H1 (cell line): ENCODE measurements around the gene GID4. TPM values are rescaled to one million over a fixed set of nuclear protein-coding genes. Genes with fewer than 3 reads are reported as not detected.

Source experiments
- CTCF ChIA-PET: fragments of 300-600 bp; sonication (Branson Sonifier 250); formaldehyde crosslinking; loops from one replicate; lab custom pipeline; 2021; ENCODE audit not compliant: partially characterized antibody; lab: Charles Lee
- POLR2A ChIA-PET: fragments of 300-600 bp; sonication (Branson Sonifier 250); formaldehyde crosslinking; loops from one replicate; lab custom pipeline; 2021; ENCODE audit warnings: inconsistent platforms; ENCODE audit not compliant: partially characterized antibody; lab: Charles Lee
- DNase-seq, 2 experiments: peaks; one replicate each; pipeline versions ENCODE4 v3.0.0 to v3.0.0-alpha.2; 2010 to 2022; ENCODE audit warnings: low spot score in 2 of 2, low read depth in 1 of 2, mixed read lengths in 1 of 2
- FAIRE-seq: peaks from 2 replicates; lab custom pipeline; 2011; peaks lifted over from hg19 to GRCh38; lab: Jason Lieb, UNC
- H2AFZ ChIP-seq: 2 replicates; pipeline ENCODE4 v1.8.1; 2012; ENCODE audit warnings: low read length, inconsistent platforms
- H2AK5ac ChIP-seq: 2 replicates; pipeline ENCODE4 v1.6.1; 2013; ENCODE audit warnings: low read depth, low read length
- H2BK120ac ChIP-seq: replicated peaks from 2 replicates; pipeline ENCODE3; 2013; ENCODE audit warnings: low read depth, low read length, inconsistent platforms
- H2BK12ac ChIP-seq: 2 replicates; pipeline ENCODE4 v1.6.1; 2013; ENCODE audit warnings: low read depth, low read length
- H2BK15ac ChIP-seq: 2 replicates; pipeline ENCODE4 v1.6.1; 2013; ENCODE audit warnings: low read length
- H2BK20ac ChIP-seq: 2 replicates; pipeline ENCODE4 v1.6.1; 2013; ENCODE audit warnings: low read length
- H2BK5ac ChIP-seq: 2 replicates; pipeline ENCODE4 v1.6.1; 2013; ENCODE audit warnings: low read depth, low read length
- H3K14ac ChIP-seq: 2 replicates; pipeline ENCODE4 v1.6.1; 2013; ENCODE audit warnings: inconsistent platforms; ENCODE audit not compliant: insufficient read length
- H3K18ac ChIP-seq: 2 replicates; pipeline ENCODE4 v1.6.1; 2013; ENCODE audit warnings: low read length; ENCODE audit errors: extremely low read depth
- H3K23ac ChIP-seq: 2 replicates; pipeline ENCODE4 v1.6.1; 2013; ENCODE audit warnings: inconsistent platforms; ENCODE audit not compliant: insufficient read length
- H3K23me2 ChIP-seq: 2 replicates; pipeline ENCODE4 v1.6.1; 2013; ENCODE audit warnings: low read depth, low read length
- H3K27ac ChIP-seq: 2 replicates; pipeline ENCODE4 v1.6.1; 2011; ENCODE audit warnings: low read depth, low read length, inconsistent platforms
- H3K27me3 ChIP-seq, 4 experiments: replicated peaks in 1 of 4; 1 replicate in 1 of 4; 2 replicates in 3 of 4; pipeline versions ENCODE4 v1.6.1 to v1.8.1; 2011 to 2013; ENCODE audit warnings: low read length in 3 of 4, mild to moderate bottlenecking in 3 of 4, inconsistent platforms in 2 of 4, mixed read lengths in 2 of 4, moderate library complexity in 1 of 4; ENCODE audit not compliant: control insufficient read depth in 3 of 4, insufficient read depth in 3 of 4; ENCODE audit errors: extremely low read depth in 1 of 4
- H3K36me3 ChIP-seq, 4 experiments: 2 replicates each; pipeline versions ENCODE4 v1.6.1 to v1.8.1; 2011 to 2013; ENCODE audit warnings: mild to moderate bottlenecking in 4 of 4, low read length in 3 of 4, moderate library complexity in 2 of 4, control low read depth in 1 of 4, inconsistent platforms in 1 of 4; ENCODE audit not compliant: insufficient read depth in 4 of 4, control insufficient read depth in 2 of 4
- H3K4ac ChIP-seq: replicated peaks from 2 replicates; pipeline ENCODE3; 2013; ENCODE audit warnings: low read length, low read depth, mixed read lengths, inconsistent platforms; ENCODE audit not compliant: insufficient read length
- H3K4me1 ChIP-seq, 4 experiments: replicated peaks in 1 of 4; 1 replicate in 1 of 4; 2 replicates in 3 of 4; pipeline versions ENCODE4 v1.6.1 to v1.8.1; 2011 to 2013; ENCODE audit warnings: low read length in 3 of 4, inconsistent platforms in 2 of 4, mixed read lengths in 1 of 4; ENCODE audit not compliant: insufficient read depth in 4 of 4, control insufficient read depth in 3 of 4
- H3K4me2 ChIP-seq, 2 experiments: 2 replicates each; pipeline versions ENCODE4 v1.6.1 to v1.8.1; 2011 to 2013; ENCODE audit warnings: low read depth in 2 of 2, low read length in 2 of 2, control low read depth in 1 of 2, inconsistent platforms in 1 of 2, mild to moderate bottlenecking in 1 of 2; ENCODE audit not compliant: insufficient read depth in 1 of 2
- H3K4me3 ChIP-seq, 4 experiments: fragments of 200-600, 300-600 bp in 1 of 4; sonication (generic), shearing (Covaris generic), sonication (Bioruptor Twin) in 1 of 4; 2 replicates each; pipeline versions ENCODE4 v1.5.1 to v1.8.1; 2011 to 2016; ENCODE audit warnings: low read length in 4 of 4, low read depth in 3 of 4, control low read depth in 2 of 4, inconsistent platforms in 2 of 4, mild to moderate bottlenecking in 2 of 4, mixed read lengths in 1 of 4, moderate library complexity in 1 of 4; ENCODE audit not compliant: insufficient read depth in 2 of 4; ENCODE audit errors: extremely low read depth in 1 of 4
- H3K56ac ChIP-seq: replicated peaks from 2 replicates; pipeline ENCODE3; 2013; ENCODE audit warnings: low read depth, mild to moderate bottlenecking, mixed read lengths, low read length, inconsistent platforms; ENCODE audit not compliant: insufficient read length
- H3K79me1 ChIP-seq: 2 replicates; pipeline ENCODE4 v1.6.1; 2013; ENCODE audit warnings: low read depth, low read length, control low read depth
- H3K79me2 ChIP-seq, 2 experiments: 2 replicates each; pipeline versions ENCODE4 v1.6.1 to v1.8.1; 2012 to 2013; ENCODE audit warnings: low read length in 2 of 2, mild to moderate bottlenecking in 2 of 2, inconsistent platforms in 1 of 2; ENCODE audit not compliant: insufficient read depth in 2 of 2, control insufficient read depth in 1 of 2
- H3K9ac ChIP-seq, 4 experiments: replicated peaks in 1 of 4; 1 replicate in 1 of 4; 2 replicates in 3 of 4; pipeline versions ENCODE4 v1.6.1 to v1.8.1; 2011 to 2013; ENCODE audit warnings: low read depth in 3 of 4, low read length in 3 of 4, control low read depth in 2 of 4, mild to moderate bottlenecking in 2 of 4, moderate library complexity in 2 of 4, inconsistent platforms in 1 of 4; ENCODE audit errors: extremely low read depth in 1 of 4
- H3K9me3 ChIP-seq, 2 experiments: 2 replicates each; pipeline versions ENCODE4 v1.6.1 to v1.8.1; 2012 to 2013; ENCODE audit warnings: mild to moderate bottlenecking in 2 of 2, moderate library complexity in 2 of 2, control low read depth in 1 of 2, inconsistent platforms in 1 of 2, low read depth in 1 of 2, low read length in 1 of 2, mixed read lengths in 1 of 2; ENCODE audit not compliant: insufficient read depth in 2 of 2
- H4K20me1 ChIP-seq, 2 experiments: replicated peaks in 1 of 2; 2 replicates each; pipeline versions ENCODE3 to v1.8.1; 2011 to 2013; ENCODE audit warnings: inconsistent platforms in 2 of 2, low read length in 2 of 2, mild to moderate bottlenecking in 1 of 2; ENCODE audit not compliant: insufficient read depth in 2 of 2, control insufficient read depth in 1 of 2
- H4K5ac ChIP-seq: 2 replicates; pipeline ENCODE4 v1.6.1; 2013; ENCODE audit warnings: low read length, low read depth, mixed read lengths, inconsistent platforms; ENCODE audit not compliant: insufficient read length
- H4K8ac ChIP-seq: 2 replicates; pipeline ENCODE4 v1.8.0; 2013; ENCODE audit warnings: mild to moderate bottlenecking, moderate library complexity, low read length, inconsistent platforms; ENCODE audit not compliant: insufficient read depth; ENCODE audit errors: extremely low read depth
- H4K91ac ChIP-seq: replicated peaks from 2 replicates; pipeline ENCODE3; 2013; ENCODE audit warnings: low read length, mixed read lengths, inconsistent platforms; ENCODE audit not compliant: insufficient read length
- TAF7 ChIP-seq: optimal IDR thresholded peaks from 2 replicates; pipeline ENCODE3; 2011; ENCODE audit warnings: low read depth, mild to moderate bottlenecking, inconsistent platforms, low read length, moderate library complexity, borderline replicate concordance
- WGBS, 2 experiments: shearing (Covaris generic) in 1 of 2; methylation state at CpG; one replicate each; pipeline versions ENCODE4 v1.1.6 to v1.1.7; 2013 to 2015; ENCODE audit warnings: low lambda C conversion rate in 2 of 2, mixed read lengths in 2 of 2, inconsistent platforms in 1 of 2, low coverage in 1 of 2, missing lambda C conversion rate in 1 of 2; ENCODE audit not compliant: insufficient replicate concordance in 2 of 2, insufficient coverage in 1 of 2, insufficient read length in 1 of 2; ENCODE audit errors: extremely low coverage in 1 of 2, missing lambda C conversion rate in 1 of 2; 5-methylcytosine and 5-hydroxymethylcytosine counted together
- polyA plus RNA-seq, 7 experiments: library from polyadenylated mRNA; depleted of rRNA in 3 of 7; stranded (reverse) in 5 of 7; unstranded in 2 of 7; fragments of >200 nt in 5 of 7; fragments of 200-250 nt in 2 of 7; gene quantifications; 1 replicate in 5 of 7; 2 replicates in 1 of 7; 4 replicates in 1 of 7; pipeline versions ENCODE4 v1.2.1 to v1.2.3, GENCODE V29; 2011 to 2013; ENCODE audit warnings: missing spikeins in 2 of 7, mixed read lengths in 2 of 7
- total RNA-seq: library from RNA; stranded (reverse); fragmentation: NEBNext Ultra II Directional; extraction: Animal tissue kit (Norgen Biotek cat#: 25700); gene quantifications from 2 replicates; pipeline ENCODE4 v1.2.1, GENCODE V29; 2021

Gene GID4
- total and polyA plus RNA-seq, 2 of the 8 experiments (the other 6 are each of a cell fraction or from before 2014, with no cell fraction given): 5.6 to 15.0 TPM

DNA sequence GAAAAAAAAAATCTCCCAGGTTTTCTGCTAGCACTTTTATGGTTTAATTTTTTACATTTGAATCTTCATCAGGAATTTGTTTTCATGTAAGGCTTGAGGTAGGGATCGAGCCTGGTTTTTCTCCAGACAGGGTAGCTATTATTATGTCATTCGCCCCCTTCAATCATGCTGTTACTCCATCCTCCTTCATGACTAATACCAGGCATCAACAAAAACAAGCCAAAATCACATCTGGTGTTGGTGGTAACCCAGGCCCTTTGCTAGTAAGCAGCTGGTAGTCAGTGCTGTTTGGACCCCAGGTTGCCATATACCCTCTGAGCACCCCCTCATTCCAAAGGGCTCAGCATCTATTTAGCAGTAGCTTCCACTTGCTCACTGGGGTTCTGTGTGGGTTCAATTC lies 37.0 kb upstream of the GID4 start:
- no peak for FAIRE-seq
- no peaks in the 10 kb centered on the region for H3K79me1 ChIP-seq
- H3K36me3 ChIP-seq: no peaks in the 10 kb centered on the region
- H2AK5ac ChIP-seq: no peak overlapping the region
- H3K14ac ChIP-seq: no peak overlapping the region
- H2BK120ac ChIP-seq: no peak overlapping the region
- no peak overlapping the region for H2BK20ac ChIP-seq
- H3K79me2 ChIP-seq: no peaks in the 10 kb centered on the region
- no peak overlapping the region for H3K4ac ChIP-seq
- no peak overlapping the region for H3K56ac ChIP-seq
- H3K23ac ChIP-seq: no peak overlapping the region
- H2AFZ ChIP-seq: no peak overlapping the region
- no peak overlapping the region for H3K18ac ChIP-seq
- H2BK5ac ChIP-seq: no peak overlapping the region
- no peak overlapping the region; a peak in 1 of 7 replicates for H3K9ac ChIP-seq
- POLR2A ChIA-PET: interaction anchor here (0.6 kb wide), 2 partner anchors 28 to 30 kb away, joined by 3 read pairs; no protein-coding TSS in a partner anchor
- DNase-seq: no peak
- 92% methylated on average over 2 of the region's 2 CpGs; no CpG with 5 or more reads in 1 of the 2 experiments for WGBS, 2 experiments
- no peak for TF ChIP-seq TAF7
- TF ChIP-seq, all 59 proteins: peak for 0
- no peak overlapping the region for H4K91ac ChIP-seq
- no peak overlapping the region for H3K4me3 ChIP-seq
- H2BK12ac ChIP-seq: no peak overlapping the region
- H4K8ac ChIP-seq: no peak overlapping the region
- H3K27ac ChIP-seq: no peak overlapping the region
- H4K20me1 ChIP-seq: peaks cover 0 to 5% of the 10 kb centered on the region in 2 experiments
- no peaks in the 10 kb centered on the region; the same call in 1 of the 2 replicates for H3K23me2 ChIP-seq
- H3K27me3 ChIP-seq: no peaks in the 10 kb centered on the region
- no peak overlapping the region for H3K4me2 ChIP-seq
- H2BK15ac ChIP-seq: no peak overlapping the region
- peaks cover 0 to 7% (median 0%) of the 10 kb centered on the region in 4 experiments; a peak in 2 of 7 replicates for H3K4me1 ChIP-seq
- CTCF ChIA-PET: interaction anchor here (0.6 to 7.8 kb wide), 5 partner anchors 9 to 513 kb away, joined by 3 to 49 read pairs (median 4); no protein-coding TSS in a partner anchor
- no peak overlapping the region for H4K5ac ChIP-seq
- no peaks in the 10 kb centered on the region for H3K9me3 ChIP-seq
